ENCODE measurements around the gene RHOBTB1.
A peak's percentile ranks its signal among the peaks of the same experiment; 100 is the strongest.

RHOBTB1 gene

DNA sequence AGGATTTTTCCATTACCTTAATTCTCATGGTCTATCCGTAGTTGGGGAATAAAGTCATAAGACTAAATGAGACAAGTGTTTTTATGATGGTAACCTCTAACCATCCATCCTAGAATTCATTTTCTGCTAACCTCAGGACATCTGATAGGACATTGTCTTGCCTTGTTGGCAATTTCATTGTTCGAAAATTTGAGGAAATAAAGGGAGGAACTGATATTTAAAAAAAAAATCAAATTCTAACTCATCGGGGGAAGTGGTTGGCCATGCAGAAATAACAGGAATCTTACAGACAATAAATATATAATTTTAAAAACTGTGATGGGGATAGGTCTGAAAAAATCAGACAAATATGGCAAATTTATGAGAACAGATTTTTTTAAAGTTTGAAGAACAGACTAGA is 21.7 kb upstream of the RHOBTB1 start:
- no peak for DNase-seq (ENCODE audit: extremely low read depth, low read depth)
- TF ChIP-seq, protein P1, sequence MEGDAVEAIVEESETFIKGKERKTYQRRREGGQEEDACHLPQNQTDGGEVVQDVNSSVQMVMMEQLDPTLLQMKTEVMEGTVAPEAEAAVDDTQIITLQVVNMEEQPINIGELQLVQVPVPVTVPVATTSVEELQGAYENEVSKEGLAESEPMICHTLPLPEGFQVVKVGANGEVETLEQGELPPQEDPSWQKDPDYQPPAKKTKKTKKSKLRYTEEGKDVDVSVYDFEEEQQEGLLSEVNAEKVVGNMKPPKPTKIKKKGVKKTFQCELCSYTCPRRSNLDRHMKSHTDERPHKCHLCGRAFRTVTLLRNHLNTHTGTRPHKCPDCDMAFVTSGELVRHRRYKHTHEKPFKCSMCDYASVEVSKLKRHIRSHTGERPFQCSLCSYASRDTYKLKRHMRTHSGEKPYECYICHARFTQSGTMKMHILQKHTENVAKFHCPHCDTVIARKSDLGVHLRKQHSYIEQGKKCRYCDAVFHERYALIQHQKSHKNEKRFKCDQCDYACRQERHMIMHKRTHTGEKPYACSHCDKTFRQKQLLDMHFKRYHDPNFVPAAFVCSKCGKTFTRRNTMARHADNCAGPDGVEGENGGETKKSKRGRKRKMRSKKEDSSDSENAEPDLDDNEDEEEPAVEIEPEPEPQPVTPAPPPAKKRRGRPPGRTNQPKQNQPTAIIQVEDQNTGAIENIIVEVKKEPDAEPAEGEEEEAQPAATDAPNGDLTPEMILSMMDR (IDR thresholded peaks at IDR 0.05; ENCODE audit: low read depth, low read length, missing control alignments): no peak
- H3K4me3 ChIP-seq (replicated peaks; ENCODE audit: low read depth, low read length): no peak overlapping the region

DNA sequence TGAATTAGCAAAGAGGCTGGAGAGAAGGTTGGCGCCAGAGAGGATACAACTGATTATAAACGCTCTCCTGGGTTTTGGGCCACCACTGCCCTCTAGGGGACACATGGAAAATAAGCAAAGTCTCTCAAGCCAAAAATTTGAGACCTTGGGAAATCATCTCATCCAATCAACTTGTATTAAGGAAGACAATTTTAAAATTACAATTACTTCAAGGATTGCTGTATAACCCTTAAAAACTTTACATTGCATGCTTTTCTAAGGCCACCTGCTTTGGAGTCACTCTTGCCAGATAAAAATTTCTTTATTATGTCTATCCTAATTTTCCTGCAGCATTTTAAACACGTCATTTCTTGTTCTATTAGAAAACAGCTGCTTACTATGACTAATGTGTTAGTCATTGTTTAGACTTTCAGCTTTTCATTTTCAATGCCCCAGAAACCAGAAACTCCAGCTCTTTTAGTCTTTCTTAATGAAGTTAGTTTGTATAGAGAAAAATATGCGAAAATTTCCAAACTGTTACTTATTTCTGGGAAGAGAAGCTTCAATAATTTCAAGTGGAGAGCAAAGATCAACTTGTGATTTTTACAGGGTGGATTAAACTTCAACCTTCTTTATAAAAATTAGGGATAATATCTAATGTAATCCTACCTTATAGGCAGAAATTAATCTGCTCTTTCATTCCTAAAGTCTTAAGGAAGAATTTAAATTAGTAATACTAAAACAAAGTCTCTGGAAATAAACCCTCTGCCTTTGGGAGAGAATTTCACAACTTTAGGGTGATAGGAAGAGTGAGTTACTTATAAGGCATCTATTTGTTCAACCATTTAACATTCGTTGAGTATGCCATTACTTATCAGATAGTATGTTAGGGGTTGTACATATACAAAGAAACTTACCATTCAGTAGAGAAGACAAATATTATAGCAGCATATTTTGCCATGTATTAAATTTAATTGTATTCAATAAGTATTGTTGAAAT is 20.6 kb upstream of the RHOBTB1 start:
- DNase-seq (ENCODE audit: extremely low read depth, low read depth): no peak
- TF ChIP-seq, protein P1 (IDR thresholded peaks at IDR 0.05; ENCODE audit: low read depth, low read length, missing control alignments): peak; percentile 73
- H3K4me3 ChIP-seq (replicated peaks; ENCODE audit: low read depth, low read length): no peak overlapping the region

DNA sequence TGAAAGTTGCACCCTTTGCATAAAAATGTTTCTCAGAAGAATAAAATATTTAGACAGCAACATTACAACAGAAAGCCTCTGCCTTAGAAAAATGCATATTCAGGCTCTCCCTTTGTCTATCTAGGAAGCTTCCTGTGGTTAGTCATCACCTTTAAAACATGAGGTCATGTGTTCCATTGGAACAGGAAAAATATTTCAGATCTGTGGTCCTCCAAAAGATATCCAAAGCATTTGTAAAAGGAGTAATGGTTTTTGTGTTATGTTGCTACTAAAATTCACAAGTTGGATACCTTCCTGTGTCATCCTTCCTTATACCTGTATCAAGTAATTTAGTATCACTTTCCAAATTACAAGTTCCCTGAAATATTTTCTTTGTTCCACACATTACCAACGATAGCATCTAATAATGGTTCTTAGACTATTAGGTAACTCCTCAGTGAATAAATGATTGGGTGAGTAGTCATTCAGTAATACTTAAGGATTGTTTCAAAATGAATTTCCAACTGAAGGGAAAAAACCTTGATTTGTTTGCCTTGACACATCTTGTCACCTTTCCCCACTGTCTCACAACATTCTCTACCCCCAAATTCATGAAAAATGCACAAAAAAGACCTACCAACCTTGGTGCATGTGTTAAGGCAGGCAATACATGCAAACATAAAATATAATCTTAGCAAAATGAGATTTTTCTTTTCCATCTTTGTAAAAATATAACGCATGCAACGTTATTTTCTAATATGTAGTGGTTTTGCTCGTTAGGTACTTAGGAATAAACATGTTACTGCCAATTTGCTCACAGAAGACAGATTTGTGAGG is 19.7 kb upstream of the RHOBTB1 start:
- DNase-seq (ENCODE audit: extremely low read depth, low read depth): no peak
- H3K4me3 ChIP-seq (replicated peaks; ENCODE audit: low read depth, low read length): no peak overlapping the region
- TF ChIP-seq, protein P1 (IDR thresholded peaks at IDR 0.05; ENCODE audit: low read depth, low read length, missing control alignments): no peak

DNA sequence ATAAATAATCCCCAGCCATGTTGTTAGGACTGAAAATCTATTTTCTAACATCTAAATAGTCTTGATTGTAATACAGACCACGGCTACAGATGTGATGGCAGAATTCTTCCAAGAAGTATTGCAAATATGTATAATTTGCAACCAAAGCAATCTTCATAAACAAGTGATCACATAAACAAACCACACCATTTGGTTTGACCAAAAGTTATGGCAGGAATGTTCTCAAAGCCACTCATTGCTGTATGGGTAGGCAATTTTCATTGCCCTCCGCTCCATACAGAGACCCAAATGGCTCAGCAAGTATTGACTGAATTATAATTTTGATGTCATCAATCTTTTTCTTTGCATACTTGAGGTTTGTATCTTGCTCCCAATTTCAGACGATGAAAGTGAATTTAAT is 19.0 kb upstream of the RHOBTB1 start:
- TF ChIP-seq, protein P1 (IDR thresholded peaks at IDR 0.05; ENCODE audit: low read depth, low read length, missing control alignments): no peak
- no peak for DNase-seq (ENCODE audit: extremely low read depth, low read depth)
- no peak overlapping the region for H3K4me3 ChIP-seq (replicated peaks; ENCODE audit: low read depth, low read length)

DNA sequence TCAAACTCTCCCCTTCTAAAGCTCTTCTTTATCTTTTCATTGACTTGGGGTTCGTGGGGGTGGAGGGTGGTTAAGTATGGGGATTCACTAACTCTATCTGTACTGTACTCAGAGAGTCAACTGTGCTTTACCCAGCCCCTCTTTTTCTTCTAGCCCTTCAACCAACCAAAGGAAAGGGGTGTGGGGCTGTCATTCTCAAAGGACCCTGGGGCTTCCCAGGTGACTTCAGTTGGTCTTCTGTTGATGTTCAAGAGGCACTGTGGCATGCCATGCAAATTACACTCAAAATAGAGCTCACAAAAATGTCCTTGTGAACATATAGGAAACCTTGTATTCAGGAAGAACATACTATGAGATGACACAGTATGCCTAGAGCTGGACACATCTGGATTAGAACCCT is 16.9 kb upstream of the RHOBTB1 start:
- DNase-seq (ENCODE audit: extremely low read depth, low read depth): no peak
- TF ChIP-seq, protein P1 (IDR thresholded peaks at IDR 0.05; ENCODE audit: low read depth, low read length, missing control alignments): no peak
- H3K4me3 ChIP-seq (replicated peaks; ENCODE audit: low read depth, low read length): no peak overlapping the region

DNA sequence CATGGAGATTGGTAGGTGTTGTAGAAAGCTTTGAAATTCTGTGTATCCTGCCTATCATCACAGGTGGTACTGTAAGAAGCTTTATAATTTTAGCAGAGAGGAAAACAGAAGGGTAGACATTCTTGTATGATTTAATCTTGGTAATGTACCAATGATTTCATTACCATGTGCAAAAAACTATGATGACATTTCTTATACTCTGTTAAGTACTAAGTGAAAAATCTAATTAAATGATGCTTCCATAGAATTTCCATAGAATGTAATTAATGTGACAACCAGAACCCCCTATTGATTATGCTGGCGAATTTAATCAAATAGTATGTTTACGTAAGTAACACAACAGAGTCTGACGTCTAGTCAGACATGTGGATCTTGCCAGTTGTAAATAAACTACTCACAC is 16.0 kb upstream of the RHOBTB1 start:
- H3K4me3 ChIP-seq (replicated peaks; ENCODE audit: low read depth, low read length): no peak overlapping the region
- DNase-seq (ENCODE audit: extremely low read depth, low read depth): no peak
- TF ChIP-seq, protein P1 (IDR thresholded peaks at IDR 0.05; ENCODE audit: low read depth, low read length, missing control alignments): no peak

Data from HFF-Myc (cell line).